Activated gamma-delta T cell treated with anti-CD3 and anti-CD28 coated beads, Interleukin-2, amount 50 U/mL, for 16 hours (primary cell): ENCODE results near the gene RARG.
"Not testable (repeated sequence)": the region's sequence is repeated elsewhere in the genome, so short reads cannot be mapped to it uniquely, and the experiment has no call there.

Experiments
- DNase-seq: peaks from one replicate; pipeline ENCODE4 v3.0.0-alpha.2; 2020; ENCODE audit warnings: low read depth

The RARG gene

DNA sequence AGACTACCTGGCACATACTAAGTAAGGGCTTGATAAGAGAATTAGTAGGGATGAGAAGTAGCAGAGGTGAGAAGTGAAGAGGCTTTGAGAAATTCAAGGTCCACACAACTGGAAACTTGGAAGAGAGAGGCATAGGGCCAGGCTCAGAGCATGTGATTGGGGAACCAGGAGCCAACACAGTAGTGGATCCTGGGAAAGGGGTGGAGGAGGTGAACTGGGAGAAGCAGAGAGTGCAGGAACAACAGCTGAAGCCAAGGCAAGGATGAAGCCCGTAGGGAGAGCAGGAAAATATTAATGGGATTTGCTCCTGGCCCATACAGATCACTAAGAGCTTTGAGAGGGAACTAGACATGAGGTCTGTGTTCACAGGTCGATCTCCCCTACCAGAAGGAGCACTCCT is 23.6 kb downstream of the RARG start:
- DNase-seq: no peak

DNA sequence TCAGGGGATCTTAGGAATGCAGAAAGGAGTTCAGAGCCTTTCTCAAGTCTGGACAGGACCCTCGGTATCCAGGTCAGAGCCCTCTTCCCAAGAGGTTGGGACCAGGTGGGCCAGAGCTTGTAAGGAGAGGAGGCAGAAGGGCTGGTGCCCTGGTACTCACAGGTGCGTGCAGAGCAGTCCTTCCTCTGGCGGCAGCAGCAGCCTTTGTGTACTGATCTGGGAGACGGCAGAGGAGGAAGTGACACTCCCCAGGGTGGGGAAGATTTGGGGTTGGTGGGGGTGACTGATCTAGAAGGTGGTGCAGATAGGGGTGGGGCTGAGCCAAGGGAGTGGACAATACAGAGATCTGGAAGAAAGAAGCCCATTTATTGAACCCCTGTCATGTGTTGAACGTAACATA is 25.0 kb downstream of the RARG start, which contains the start of gene ITGB7:
Gene ITGB7 (minus strand): TSS at position 210 of the 400 bp plus-strand sequence. CDS start 6,808 bp downstream, outside the sequence.
- DNase-seq: peak; percentile 43

DNA sequence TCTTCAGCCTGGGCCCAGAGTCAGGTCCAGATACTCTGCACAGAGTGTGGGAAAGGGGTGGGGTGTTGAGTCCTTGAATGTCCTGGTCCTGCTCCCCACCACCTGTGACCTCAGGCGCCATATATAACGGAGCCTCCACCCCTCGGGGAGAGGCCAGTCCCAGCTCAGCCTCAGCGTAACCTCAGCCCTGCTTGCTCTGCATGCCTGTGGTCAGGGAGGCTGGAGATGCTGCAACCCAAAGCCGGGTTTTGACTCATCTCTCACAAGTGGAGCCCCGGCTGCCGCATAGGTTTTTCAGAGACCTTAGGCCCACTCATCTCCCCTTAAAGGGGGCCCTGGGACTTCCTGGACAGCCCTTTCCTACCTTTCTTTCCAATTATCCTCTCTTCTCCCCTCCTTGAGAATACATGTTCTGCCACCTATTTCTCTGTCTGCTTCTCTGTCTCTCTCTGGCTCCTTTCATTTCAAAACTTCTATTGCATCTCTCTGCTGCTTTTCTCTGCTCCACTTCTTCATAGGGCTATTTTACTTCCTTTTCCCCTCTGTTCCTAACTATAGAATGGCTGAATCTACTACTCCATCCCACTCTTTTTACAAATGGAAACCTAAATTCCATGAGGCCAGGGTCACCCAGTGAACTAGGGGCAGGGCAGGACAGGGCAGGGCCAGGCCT is 26.1 kb downstream of the RARG start:
- DNase-seq: peak; percentile 55

DNA sequence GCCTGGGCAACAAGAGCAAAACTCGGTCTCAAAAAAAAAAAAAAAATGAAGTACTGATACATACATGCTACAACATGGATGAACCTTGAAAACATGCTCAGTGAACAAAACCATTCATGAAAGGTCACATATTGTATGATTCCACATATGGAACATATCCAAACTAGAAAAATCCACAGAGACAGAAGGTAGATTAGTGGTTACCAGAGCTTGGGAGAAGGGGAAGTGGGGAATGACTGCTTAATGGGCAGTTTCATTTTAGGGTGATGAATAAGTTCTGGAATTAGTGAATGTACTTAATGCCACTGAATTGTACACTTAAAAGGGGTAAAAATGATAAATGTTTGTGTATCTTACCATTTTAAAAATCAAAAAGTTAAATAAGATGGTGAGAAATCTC is 27.7 kb downstream of the RARG start:
- no peak for DNase-seq

DNA sequence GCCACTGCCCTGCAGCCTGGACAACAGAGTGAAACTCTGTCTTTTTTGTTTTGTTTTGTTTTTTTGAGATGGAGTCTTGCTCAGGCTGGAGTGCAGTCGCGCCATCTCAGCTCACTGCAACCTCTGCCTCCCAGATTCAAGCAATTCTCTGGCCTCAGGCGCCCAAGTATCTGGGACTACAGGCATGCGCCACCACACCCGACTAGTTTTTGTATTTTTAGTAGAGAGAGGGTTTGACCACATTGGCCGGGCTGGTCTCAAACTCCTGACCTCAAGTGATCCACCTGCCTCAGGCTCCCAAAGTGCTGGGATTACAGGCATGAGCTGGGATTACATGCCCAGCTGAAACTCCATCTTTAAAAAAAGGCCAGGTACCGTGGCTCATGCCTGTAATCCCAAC is 29.7 kb downstream of the RARG start:
- DNase-seq: not testable (repeated sequence)

GRCh38 chr12:53201639-53202038 is 30.4 kb downstream of the RARG start:
- no peak for DNase-seq

GRCh38 chr12:53201177-53201541 is 30.9 kb downstream of the RARG start:
- DNase-seq: no peak

DNA sequence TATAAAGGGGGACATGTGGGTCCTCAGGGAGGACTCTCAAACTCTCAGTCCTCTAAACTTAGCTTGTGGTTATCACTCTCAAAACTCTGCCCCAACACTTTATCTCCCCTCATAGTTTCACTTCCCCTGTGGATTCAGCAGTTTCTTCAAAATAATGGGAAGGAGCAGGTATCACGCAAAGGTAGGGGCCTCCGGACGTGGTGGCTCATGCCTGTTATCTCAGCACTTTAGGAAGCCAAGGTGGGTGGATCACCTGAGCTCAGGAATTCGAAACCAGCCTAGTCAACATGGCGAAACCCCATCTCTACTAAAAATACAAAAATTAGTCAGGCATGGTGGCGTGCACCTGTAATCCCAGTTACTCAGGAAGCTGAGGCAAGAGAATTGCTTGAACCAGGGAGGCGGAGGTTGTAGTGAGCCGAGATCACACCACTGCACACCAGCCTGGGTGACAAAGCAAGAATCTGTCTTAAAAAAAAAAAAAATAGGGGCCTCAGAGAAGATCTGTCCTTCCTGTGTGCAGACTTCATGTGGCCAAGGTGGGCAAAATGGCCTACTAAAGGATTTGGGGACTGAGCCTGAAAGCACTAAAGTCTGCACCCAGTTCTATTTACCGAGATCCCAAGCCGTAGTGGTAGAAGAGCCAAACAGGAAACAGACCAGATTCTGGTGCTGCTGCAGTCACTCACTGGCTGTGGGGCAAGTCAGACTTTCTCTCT is 31.4 kb downstream of the RARG start:
- no peak for DNase-seq

DNA sequence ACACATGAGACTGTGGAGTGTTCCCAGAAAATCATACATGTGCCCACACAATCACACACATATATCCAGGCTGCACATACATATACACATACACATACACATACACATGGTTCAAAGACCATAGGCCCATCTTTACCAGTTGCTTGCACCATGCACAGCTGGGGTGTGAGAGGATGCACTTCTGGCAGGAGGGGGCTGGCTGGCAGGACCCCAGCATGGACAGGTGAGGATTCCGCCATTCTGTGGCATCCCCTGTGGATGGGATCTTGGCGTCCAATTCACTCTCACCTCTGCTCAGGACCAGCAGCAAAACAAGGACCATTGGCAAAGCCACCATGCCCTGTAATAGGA is 31.9 kb downstream of the RARG start:
- no peak for DNase-seq

- DNase-seq: no peak
Observed at GRCh38 chr12:53199700-53200099, 32.3 kb downstream of the RARG start.

- no peak for DNase-seq
Observed at GRCh38 chr12:53198486-53199110, 33.4 kb downstream of the RARG start.

DNA sequence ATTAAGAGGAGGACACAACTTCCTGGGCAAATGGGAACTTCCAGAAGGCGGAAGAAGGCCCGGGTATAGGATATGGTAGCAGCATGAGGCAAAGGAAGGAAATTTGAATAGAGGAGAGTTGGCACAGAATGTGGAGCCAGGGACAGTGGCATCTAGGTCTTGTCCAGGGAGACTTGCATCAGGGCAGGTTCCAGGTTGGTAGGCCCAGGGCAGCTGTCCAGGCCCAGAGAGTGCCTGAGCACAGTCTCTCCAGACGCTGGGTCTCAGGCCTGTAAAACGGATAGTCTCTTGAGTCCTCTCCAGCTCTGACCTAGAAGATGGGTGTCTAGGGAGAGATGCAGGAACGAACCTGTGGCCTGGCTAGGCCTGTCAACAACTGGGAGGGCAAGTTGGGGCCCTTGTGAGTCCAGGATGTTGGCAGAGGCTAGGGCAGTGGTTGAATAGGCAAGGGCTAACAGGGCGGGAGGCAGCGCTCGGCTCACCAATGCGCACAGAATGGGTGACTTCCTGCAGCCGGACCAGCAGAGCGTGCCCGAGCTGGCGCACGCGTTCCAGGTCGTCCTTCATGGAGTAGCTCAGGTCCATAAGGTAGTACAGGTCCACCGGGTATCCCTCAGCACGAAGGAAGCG is 34.9 kb downstream of the RARG start:
- no peak for DNase-seq

GRCh38 chr12:53196486-53196885 is 35.5 kb downstream of the RARG start:
- DNase-seq: no peak

DNA sequence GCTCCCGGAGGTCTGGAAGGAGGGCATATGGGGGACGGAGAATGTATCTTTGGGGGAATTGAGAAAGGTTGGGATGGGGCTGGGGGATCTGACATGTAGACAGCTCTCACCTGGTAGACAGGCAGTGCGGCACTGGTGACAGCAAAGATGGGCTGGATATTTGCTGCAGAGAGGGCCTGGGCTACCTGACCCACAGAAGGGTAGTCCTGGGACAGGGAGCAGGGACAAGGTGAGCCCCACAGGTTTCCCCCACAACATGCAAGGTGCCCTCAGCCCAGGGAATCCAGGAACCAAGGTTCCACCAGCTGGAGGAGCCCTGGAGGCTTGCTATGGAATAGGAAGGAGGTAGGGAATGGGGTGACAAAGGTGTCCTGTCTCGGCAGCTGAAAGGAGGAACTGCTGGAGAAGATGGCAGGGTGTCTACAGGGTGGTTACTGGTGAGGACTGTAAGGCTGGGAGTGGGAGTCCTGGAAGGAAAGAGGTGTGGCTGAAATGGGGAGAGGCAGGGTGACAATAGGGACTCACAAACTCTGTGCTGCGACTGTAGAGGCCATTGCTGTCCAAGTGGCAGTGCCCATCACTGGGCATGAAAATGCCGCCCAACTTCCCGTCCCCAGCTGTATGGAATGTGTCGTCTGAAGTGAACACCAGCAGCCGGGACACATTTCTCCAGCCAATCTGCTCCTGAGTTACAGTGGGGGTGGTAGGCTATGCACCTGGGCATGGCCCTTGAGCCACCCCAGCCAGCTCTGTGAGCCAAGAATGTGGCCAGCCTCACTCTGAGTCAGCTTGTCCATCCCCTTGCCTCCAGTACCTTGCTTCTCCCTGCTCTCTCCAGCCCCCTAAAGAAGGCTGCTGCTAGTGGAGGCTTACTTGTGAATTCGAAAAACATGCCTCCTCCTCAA is 36.2 kb downstream of the RARG start:
- no peak for DNase-seq

GRCh38 chr12:53194973-53195372 is 37.0 kb downstream of the RARG start:
- no peak for DNase-seq

DNA sequence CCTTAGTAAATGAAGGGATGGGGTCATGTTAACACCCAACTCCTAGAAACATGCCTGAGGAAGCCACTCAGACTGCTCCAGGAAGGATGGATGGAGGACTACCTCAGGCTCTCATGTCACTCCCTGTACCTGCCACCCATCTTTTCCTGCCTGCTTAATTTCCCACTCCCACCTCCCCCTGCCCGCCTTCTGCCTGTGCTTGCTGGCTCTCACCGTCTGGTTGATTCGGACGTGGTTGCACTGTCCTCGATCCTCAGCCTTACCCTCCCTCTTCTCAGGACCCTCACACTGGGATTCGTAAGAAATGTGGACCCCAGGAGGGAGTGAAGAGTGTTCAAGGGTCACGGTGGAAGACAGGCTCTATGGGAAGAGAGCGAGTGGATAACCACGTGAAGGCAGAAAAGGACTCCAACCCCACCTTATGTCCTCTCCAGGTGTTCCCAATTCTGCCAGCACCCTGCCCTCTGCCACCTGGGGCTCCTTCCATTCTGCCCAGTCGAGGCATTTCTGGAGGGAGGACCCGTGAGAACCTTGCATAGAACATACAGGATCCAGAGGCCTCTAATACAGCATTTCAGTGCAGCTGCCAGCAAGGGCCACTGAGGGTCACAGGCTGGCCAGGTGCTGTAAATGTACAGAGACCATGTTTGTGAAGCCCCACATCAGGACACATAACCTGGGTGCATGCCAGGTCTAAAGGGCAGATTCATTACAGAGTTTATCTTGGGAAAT is 37.9 kb downstream of the RARG start:
- DNase-seq: no peak

DNA sequence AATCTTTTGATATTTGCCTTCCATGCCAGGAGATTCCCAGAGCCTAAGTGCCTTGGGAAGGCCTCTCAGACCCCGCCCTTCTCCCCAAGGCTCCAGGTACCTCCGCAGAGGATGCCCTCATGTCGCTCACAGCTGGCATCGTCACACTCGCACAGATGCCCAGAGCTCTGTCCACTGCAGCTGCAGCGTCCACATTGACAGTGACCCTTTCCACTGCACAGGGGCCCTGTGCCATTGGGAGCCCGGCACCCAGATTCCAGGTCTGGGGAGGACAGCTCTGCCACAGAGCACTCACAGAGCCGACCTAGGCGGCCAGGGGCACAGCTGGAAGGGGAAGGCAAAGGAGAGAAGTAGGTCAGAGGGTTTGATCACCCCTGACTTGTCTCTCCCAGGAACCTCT is 39.0 kb downstream of the RARG start:
- no peak for DNase-seq

DNA sequence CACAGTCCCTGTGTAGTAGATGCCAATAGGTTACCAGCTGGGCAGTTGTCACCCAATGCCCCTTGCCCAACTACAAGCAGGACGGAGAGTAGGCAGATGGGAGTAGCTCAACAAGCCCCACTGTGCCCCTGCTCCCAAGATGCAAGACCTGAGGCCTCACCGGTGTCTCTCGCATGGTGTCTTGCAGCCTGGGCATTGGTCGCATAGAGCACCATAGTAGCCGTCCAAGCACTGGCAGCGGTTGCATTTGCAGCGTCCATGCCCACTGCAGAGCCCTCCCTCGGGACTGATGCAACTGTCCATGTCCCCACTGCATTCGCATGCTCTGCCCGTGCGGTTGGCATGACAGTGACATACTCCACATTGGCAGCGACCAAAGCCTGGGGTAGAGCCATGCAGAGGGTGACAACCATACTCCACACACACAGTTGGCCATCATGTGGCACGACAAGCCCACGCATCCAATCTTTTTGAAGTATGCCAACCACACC is 39.4 kb downstream of the RARG start:
- DNase-seq: no peak

DNA sequence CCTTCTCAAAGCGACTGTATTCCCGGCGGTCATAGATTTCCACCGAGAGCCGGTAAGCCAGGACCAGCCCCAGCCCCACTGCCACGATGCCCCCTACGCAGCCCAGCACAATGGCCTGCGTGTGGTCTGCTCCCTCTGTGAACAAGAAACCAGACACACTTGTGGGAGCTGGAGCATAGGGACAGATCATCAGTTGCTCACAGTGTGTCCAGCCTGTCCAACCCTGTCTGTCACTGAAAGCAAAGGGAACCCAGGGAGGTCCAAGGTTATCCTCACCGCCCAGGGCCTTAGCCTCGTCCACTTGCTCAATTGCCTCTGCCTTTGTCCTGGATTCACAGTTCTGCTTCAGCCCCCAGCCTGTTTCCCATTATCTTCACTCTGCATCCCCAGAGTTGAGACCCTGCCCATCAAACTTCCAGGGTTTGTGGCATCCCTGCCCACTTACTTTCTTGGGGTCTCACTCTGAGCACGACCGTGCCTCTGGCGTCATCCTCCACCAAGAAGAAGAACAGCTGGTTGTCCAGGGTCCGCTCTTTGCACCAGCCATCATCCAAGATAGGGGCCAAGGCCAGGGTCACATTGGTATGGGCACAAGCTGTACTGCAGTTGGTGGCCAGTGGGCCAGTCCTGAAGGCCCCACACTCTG is 40.0 kb downstream of the RARG start:
- no peak for DNase-seq

- DNase-seq: no peak
Observed at GRCh38 chr12:53191096-53191884, 40.7 kb downstream of the RARG start.
